Right forelimb (tissue), 1 donor: ENCODE data around the gene PRRX1.

ENCODE experiments used
- DNase-seq: peaks from one replicate; pipeline ENCODE4 v3.0.0-alpha.2; 2018

Gene PRRX1

DNA sequence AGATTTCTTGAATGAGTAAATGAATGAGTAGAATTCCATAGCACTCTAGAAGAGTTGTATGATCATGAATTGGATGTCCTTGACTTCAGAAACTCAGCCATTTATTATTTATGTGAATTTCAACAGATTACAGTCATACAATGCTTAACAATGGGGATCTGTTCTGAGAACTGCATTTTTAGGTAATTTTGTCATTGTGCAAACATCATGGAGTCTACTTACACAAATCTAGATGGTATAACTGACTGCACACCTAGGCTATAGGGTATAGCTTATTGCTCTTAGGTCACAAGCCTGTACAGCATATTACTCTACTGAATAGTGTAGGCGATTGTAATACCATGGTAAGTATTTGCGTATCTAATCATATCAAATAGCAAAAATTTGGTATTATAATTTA lies 59.6 kb downstream of the PRRX1 start:
- DNase-seq: no peak

DNA sequence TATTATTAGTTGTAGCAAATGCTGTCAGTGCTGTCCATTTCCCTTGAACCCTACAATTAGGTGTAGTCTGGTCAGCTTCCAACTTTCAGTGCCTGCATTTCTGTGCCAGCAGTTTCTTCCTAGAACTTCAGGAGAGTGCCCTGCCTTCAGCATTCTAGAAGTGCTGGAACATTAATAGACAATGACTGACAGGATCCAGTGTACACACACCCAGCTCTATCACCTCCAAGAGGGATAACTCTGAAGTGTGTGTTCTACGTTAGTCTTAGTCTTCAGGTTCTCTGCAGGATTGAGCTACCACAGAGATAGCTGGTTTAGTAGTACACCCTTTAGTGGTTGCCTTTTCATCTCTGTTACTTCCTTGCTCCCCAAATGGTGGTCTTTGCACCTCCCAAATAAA lies 61.4 kb downstream of the PRRX1 start:
- DNase-seq: no peak

DNA sequence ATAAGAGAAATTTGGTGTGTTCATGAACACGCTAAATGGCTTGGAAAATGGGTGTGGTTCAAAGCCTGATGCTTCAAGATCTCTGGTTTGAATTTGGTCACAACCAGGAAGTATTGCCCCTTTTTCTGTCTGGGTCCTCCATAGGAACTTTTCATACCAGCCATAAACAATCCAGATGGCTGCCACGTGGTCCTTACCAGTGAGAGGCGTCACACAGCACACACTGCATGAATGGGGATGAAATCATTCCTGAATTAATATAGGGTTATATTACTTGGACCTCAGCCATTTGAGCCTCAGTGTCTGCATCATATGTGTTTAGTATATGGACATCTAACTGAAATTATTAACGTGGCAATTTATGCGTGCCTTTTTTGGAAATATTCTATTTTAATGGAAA lies 64.0 kb downstream of the PRRX1 start:
- DNase-seq: no peak

DNA sequence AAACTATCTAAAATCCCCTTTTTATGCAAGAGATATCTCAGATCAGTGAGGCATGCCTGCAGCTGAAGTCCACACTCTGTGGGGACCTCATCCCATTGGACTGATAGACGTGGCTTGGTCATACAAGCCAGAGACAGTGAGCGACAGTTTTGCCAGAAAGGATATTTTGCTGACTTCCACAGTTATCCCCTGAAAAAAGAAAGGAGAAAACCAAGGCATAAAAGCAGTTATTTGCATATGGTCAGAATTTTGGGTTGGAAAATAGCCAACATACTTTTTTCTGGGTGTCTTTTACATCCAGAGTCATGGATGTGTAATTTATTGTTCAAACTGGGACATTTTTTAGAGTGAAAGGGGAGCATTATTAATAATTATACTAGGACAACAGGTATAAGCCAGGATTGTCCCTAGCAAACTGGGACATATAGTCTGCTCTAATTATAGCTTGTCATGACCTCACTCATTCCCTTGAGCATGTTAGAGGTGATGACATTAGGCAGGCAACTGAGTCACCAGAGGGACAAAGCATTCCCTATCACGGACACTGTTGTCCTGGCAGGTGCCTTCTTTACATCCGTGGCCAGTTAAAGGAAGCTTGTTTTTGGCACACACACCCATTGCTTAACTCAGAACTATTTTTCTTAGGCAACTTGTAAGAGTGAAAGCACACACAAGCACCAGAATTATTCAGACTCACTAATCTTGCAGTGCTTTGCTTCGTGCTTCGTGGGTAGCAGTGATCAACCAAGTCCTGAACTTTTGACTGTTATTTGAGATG lies 65.5 kb downstream of the PRRX1 start:
- no peak for DNase-seq

DNA sequence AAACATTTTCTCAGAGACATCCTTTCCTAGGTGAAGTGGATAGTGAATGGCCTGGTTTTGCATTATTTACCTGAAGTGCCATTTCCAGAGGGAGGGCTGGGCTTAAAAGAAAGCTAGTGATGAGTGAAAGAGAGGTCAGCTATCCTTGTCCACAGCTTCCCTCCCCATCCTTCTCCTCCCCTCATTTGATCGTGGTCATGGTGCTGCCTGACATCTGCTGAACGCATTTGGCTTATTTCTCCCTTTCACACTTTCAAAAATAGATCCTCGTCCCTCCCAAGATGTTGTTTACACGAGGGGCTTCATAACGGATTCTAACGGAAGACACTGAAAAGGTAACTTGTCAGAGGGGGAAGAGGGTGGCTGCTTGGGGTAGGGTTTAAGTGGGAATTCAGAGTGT lies 66.1 kb downstream of the PRRX1 start:
- DNase-seq: no peak

DNA sequence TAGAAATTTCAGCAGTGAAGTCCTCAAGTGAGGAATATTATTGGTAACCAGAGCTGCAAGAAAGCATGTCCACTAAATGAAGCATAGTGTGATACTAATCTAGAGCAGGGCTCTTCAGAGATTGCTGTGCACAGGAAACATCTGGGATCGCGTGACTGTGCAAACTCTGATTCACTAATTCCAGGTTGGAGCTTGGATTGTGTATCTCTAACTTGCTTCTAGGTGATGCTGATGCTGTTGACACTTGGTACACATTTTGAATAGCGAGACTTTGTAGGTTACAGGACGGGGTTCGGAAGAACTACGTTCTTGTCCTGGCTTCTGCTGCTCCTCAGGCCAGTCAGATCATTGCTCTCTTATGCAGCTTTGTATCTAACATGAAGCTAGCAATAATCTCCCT lies 66.5 kb downstream of the PRRX1 start:
- DNase-seq: no peak

DNA sequence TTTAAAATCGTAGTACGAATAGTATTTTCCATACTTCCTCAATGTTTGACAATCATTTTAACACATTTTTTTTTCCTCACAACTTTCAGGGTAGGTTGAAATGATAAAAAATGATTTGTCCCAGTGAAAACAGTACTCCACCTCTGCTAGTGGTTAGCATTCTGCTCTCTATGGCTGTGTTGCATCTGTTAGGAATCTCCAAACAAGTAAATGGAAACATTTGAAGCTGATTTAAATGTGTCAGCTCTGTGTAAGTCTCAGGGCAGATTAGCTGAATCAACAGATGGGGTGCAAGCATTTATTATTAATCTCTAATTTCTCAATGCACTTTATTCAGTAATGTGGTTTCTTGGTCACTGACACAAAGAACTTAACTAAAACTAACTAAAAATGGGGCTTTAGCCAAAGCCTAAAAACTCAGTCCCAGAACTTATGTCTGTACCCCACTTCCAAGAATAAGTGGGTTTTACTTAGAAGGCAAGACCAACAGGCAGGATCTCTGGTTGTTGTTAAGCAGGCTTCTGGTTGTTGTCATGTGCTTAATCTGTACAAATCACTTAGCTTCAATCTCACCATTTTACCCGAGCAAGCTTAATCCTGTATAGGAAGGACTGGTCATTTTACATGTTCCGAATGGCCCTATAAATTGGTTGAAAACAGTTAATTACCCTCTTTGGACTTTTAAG lies 67.8 kb downstream of the PRRX1 start:
- no peak for DNase-seq

DNA sequence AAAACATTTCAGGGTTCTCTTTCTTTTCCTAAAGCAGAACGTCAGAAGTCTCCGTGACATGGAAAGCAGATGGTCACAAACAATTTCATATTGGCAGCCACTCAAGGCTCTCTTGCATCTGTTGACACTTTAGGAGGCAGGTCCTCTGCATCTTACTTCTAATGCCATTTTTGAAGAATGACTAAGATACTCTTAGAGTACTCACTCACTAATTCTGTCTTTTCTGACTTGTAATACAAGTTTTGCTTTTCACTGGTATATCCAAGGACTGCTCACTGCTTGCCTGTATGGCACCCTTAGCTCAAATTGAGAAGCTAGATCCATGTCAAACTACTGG lies 68.3 kb downstream of the PRRX1 start:
- DNase-seq: no peak

DNA sequence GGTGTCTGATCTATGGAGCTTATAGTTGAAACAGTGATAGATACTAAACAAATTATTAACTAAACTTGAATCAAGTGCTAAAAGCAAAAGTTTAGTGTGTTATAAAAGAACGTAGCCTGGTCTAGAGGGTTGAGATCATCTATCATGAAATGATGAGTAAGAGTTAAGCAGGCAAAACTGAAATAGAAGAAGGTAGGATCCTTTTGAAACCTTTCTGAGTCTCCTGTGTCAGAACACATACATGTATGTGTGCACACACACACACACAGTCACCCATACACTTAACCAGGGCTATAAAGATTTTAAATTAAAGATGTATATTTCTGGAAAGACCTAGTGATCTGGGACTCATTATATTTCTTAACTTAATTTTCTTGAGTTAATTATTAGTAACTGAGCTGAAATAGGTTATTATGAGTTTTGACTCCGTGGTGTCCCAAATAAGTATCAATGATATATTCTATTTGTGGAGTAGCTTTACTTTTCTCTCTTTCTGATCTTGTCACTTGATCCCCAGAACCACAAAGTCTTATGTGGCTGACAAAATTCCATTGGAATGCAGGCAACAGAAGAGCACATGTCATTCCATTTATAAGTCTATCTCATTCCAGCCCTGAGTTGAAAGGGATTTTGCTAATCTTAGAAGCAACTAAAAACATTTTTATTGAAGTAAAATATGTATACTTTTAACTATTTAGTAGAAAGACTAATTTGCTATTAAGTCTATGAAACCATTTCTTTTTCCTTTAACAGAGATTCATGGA lies 70.7 kb downstream of the PRRX1 start:
- no peak for DNase-seq

DNA sequence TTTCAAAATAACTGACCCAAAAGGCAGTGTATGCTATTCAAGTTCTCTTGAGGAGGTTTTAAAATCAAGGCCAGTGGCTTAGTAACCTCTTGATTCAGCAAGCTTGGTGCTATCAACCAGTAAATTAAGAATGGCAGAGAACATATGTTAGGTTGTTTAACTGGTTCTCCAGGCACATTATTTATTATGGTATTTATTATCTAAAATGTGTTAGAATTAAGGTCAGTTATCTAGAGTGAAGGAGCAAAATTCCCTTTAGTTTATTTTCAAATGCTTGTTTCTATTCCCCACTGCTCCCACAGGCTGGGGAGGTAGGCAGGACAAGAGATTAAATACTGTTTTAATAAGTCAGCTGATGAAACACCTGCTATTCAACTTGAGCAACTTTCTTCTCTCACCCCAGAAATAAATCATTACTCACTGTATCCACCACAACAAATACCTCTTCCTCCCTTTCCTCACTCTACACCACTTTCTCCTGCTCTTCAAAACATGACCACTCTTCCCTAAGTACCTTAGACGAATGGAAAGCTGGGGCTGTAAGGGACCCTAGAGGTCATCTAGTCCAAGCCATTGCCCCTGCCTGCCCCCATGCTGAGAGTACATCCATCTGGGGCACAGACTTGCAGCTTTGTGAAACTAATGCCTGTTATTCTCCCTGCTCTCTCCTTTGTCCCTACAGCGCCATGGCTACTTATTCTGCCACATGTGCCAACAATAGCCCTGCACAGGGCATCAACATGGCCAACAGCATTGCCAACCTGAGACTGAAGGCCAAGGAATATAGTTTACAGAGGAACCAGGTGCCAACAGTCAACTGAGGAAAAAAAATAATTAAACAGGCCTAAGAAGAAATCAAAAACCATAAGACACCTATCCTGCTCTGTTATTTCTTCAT lies 71.7 kb downstream of the PRRX1 start:
- DNase-seq: no peak

DNA sequence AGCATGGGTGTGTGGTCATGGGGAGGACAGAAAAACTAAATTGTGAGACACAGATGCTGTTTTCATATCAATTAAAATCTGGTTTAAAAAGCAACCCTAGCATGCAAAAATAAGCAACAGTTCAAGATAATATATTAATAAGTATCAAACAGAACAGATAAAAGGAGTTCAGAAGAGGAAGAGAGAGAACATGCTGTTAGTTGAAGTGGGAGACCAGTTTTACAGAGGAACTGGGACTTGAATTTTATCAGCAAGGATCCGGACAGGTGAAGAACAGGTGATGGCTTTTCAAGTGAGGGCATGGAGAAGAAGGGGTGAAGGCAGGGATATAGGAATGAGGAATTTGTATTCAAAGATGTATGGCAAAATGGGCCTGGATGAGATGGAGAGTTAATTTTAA lies 75.9 kb downstream of the PRRX1 start:
- DNase-seq: no peak

DNA sequence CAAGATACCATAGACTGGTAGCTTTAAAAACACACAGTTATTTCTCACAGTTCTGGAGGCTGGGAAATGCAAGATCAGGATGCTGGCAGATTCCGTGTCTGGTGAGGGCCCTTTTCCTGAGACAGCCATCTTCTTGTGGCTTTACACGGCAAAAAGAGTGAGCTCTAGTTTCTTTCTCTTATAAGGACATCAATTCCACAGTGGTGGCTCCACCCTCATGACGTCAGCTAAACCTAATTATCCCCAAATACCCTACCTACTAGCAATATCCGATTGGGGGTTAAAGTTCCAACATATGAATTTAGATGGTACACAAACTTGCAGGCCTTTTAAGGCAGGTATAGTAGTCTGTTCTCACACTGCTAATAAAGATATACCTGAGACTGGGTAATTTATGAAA lies 77.7 kb downstream of the PRRX1 start:
- no peak for DNase-seq

DNA sequence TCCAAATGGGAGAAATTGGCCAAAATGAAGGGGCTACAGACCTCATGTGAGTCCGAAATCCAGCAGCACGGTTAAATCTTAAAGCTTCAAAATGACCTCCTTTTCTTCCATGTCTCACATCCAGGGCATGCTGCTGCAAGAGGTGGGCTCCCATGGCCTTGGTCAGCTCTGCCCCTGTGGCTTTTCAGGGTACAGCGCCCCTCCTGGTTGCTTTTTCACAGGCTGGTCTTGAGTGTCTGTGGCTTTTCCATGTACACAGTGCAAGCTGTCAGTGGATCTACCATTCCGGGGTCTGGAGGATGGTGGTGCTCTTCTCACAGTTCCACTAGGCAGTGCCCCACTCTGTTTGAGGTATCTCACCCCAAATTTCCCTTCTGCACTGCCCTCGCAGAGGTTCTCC lies 78.7 kb downstream of the PRRX1 start:
- DNase-seq: no peak

DNA sequence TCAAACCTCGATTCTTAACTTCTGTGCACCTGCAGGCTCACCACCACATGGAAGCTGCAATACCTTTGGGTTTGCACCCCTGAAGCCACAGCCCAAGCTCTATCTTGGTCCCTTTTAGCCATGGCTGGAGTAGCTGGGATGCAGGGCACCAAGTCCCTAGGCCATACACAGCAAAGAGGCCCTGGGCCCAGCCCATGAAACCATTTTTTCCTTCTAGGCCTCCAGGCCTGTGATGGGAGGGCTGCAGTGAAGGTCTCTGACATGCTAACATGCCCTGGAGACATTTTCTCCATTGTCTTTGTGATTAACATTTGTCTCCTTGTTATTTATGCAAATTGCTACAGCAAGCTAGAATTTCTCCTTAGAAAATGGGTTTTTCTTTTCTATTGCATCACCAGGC lies 79.2 kb downstream of the PRRX1 start:
- no peak for DNase-seq

DNA sequence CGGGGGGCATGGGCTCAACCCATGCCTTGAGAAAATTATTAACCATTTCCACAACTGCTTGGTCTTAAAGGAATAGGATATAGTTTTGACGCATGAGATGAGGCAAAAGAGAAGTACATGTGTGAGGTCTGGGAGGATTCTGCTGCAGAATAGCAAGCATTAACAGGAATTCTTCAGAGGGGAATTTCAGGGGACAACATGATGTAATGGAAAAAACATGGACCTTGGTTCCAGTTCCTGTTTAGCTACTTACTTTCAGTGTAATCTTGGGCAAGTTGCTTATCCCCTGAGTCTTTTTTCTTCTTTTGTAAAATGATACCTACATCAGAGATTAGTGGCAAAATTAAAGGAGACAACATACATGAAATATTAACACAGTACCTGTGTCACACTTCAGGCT lies 85.6 kb downstream of the PRRX1 start:
- no peak for DNase-seq

DNA sequence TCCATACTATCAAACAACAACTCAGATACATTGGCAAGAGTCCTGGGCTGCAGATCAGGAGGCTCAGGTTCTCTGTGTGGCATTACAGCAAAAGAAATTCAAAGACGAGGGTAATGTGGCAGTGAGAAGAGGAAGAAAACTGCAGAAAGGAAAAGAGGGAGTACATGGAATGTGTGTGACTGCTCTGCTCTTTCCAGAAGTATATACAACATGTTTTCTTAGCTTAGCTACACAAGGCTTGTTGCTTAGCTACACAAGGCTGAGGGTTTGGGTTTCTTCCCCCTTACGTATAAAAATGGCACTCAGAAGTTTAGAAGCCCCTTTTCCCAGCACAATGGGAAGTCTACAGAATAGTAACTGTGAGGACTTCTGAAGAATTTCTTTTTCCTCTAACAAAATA lies 86.0 kb downstream of the PRRX1 start:
- no peak for DNase-seq

DNA sequence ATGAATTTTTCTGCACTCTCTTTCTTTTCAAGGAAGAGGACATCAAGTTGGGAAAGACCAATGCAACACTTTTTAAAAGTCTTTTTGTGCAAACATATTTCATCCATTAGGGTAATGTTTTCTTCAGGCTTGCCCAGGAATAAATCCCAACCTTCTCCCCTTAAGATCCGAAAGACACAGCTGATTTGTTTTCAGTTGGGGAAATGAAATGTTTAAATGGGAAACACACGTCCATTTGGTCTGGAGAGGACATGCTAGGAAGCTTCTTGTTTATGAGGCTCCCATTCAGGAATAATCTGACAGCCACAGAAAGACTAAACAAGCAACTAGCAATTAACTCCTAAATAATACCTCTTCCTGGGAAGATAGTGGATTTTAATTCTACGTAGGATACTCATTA lies 91.9 kb downstream of the PRRX1 start:
- no peak for DNase-seq

DNA sequence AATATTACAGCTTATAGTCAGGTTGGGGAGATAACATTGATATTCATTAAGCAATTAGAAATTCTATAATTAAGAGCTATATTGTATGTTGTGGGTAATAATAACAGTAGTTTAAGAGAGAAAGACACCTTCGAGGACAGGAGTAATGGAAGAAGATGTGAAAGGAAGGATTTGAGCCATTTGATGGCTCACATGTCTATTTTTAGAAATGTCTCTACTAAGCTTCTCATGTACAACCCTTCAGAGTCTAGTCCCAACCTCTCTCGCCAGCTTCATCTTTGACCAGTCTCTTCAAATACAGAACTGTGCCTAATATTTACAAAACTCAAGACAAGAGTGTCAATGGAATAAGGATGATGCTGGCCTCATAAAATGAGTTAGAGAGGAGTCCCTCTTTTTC lies 95.1 kb downstream of the PRRX1 start:
- no peak for DNase-seq

DNA sequence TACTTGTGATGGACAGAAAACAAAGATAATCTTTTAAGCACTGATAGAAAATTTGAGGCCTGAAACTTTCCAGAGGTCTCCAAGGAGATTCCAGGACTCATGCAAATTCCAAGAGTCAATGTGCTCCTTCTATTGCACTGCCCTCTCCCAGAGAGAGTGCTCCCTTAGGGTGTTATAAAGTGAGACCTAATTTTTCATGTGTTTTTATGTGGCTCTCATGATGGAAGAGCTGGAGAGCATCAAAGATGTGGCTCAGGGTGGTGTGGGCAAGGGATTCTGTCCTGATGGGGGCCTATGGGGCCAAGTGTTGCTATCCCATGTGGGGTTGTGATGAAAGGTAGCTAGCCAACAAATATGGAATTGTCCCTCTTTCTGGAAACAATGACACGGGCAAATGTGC lies 101.3 kb downstream of the PRRX1 start:
- DNase-seq: no peak

DNA sequence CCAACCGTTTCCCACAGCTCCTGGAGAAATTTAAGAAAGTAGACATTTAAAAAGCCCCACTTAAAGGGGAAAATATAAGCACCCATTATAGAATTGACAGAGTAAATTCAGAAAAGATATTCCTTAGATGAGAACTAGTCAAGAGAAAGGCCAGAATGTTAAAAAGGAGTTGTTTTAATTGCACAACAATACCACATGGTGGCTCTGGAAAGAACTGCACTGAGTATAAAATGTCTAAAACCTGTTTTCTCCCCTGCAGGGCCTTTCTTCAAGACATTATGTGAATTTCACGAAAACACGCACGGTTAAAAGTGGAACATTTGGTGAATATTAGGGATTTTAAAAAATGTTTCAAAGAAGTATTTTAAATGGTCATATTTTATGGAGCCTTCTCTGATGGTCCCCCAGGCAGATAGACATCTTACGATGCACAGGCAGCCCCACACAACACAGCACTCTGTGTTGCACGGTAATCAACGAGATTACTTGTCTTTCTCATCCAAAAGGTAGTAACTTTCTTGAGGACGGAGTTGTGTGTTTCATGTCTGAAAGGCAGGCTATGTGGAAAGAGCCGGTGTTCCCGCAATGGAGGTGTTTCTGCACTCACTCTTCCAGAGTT lies 101.9 kb downstream of the PRRX1 start:
- DNase-seq: no peak

DNA sequence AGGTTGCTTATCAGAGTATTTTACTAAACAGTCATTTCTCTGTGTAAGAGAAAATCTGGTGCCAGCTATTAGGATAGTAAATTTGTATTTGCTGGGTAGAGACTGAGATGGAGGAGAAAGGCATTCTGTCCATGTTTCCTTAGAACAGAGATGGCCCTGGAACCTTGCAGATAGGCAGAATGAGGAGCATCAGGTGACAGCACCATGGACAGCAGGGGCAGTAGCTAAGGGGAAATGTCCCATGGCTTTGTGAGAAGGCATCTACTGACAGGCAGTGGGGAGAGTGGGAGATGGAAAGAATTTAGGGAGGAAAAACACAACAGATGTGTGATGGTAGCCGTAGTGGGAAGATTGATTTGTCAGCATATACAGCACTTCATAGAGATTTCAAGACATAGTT lies 105.0 kb downstream of the PRRX1 start:
- DNase-seq: no peak

DNA sequence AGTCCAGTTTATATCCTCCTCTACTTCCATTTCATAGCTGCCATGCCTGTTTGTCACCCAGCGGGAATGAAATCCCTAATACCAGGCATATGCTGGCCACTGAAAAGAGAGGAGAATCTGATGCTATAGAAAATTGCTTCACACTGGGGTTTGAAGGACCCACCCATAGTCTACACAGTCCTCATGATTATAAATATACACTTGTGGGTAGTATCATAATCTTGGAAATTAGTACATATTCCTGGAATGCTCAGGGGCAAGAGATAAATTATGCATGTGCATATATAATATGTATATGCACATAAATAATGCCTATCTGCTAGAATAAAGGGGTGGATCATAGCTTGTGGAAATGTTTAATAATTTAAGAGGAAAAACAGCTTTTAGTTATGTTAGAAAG lies 105.8 kb downstream of the PRRX1 start:
- DNase-seq: no peak

DNA sequence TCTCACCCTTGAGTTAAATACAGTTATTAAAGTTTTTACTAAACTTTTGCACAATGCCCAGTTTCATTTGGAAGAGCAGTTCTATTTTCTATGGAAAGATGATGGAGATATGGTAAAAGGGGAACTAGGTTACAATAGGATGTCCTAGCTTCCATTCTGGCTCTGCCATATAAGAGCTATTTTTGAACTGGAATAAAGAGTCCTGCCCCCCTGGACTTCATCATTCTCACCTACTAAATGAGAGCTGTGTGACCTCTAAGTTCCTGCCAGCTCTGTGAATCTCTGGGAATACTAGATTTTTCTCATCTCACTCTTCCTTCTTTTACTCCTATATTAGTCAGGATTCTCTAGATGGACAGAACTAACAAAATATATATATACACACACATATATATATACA lies 106.3 kb downstream of the PRRX1 start:
- DNase-seq: no peak
